GM19240 (cell line): ENCODE measurements around the gene MLEC.
"Not testable (repeated sequence)": the region's sequence is repeated elsewhere in the genome, so short reads cannot be mapped to it uniquely, and the experiment has no call there.

ENCODE experiments used
- DNase-seq: peaks from one replicate; pipeline ENCODE4 v3.0.0; 2011; ENCODE audit warnings: low spot score; ENCODE audit not compliant: insufficient read length

Gene MLEC

DNA sequence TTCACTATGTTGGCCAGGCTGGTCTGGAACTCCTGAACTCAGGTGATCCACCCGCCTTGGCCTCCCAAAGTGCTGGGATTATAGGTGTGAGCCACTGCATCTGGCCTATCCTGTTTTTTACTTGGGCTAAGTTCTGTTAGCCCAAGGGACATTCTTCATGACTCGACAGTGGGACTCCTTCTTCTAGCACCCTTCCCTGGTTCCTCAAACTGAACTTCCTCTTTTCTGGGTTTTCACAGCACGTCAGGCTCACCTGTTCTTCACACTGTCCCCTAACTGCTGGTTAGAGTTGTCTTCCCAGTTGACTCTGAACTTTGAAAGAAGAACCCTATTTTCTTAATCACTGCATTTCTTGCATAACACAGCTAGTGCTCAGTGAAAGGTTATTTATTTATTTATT lies 24.1 kb upstream of the MLEC start:
- peak; percentile 70 for DNase-seq

DNA sequence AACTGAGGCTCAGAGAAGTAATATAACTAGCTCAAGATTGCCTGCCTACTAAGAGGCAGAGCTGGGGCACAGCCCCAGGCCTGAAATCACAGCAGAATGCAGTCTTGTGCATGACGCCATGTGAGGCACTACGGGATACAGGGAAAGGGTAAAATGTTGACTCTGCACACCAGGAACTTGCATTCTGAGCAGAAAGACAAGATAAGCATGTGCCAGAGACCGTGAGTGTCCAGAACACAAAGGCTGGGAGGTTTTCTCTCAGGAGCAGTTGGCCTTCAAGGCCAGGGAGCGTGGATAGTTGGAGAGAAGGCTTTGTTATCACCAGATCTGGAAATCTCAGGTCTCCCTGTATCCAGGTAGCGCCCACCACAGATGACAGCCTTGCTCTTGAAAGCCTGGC lies 23.2 kb upstream of the MLEC start:
- DNase-seq: no peak

GRCh38 chr12:120666571-120667390 lies 20.2 kb upstream of the MLEC start:
- no peak for DNase-seq

- DNase-seq: no peak
Observed at GRCh38 chr12:120668091-120668867, 18.7 kb upstream of the MLEC start.

DNA sequence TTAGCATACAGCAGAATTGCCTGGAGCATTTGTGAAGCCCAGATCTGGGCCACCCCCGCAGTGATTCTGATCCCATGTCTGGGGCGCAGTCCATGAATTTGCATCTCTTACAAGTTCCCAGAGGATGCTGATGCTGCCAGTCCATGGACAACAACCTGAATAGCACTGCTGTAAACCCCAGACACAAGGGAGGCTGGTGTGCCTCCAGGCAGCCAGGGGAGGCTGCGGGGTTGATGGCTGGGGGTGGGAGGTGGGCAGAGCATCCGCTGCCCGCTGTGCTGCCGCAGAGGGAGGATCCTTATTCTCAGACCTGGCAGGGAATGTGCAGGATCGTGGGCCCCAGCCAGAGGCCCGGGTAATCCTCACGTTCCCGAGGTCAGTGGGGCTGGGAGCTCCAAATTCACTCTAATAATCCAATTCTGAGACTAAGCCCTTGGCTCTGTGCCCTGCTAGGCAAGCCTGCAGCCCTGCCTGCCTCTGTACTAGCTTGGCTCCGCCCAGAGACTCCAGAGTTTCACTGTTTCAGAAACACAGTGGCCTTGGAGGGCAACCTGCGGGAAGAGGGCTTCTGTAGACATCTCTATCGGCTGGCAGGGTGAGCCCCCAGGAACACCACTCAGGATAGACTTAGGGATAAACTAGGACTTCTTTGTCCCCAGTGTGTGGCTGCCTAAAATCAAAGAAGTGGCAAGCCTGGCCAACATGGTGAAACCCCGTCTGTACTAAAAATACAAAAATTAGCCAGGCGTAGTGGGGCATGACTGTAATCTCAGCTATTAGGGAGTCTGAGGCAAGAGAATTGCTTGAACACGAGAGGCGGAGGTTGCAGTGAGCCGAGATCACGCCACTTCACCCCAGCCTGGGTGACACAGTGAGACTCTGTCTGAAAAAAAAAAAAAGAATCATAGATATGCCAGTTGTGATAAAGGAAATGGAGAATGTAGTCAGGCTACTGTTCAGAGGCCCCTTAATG lies 17.8 kb upstream of the MLEC start:
- DNase-seq: no peak

DNA sequence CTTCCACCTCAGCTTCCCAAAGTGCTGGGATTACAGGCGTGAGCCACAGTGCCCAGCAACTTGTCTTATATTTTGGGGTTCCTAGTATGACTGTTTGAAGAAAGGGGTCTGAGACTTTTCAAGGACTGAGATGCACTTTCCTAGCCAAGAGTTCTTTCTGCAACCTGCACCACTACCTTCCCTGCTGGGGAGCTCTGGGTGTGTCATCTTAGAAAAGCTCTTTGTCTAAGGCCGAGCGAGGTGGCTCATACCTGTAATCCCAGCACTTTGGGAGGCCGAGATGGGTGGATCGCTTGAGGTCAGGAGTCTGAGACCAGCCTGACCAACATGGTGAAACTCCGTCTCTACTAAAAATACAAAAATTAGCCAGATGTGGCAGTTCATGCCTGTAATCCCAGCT lies 16.7 kb upstream of the MLEC start:
- DNase-seq: not testable (repeated sequence)

DNA sequence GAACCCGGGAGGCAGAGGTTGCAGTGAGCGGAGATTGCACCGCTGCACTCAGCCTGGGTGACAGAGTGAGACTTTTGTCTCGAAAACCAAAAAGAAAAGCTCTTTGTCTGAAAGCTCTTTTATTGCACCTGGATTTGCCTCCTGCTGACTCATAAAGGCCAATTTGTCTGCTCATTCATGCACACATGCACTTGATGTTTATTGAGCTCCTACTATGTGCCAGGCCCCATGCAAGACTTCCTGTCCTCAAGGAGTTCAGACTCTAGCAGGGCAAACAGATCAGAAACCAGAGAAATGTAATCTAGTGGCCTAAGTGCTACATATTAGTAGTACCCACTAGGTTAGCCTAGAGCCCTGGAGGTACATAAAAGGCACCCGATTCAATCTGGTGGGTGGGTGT lies 16.3 kb upstream of the MLEC start:
- DNase-seq: no peak

- no peak for DNase-seq
Observed at GRCh38 chr12:120674097-120674636, 12.8 kb upstream of the MLEC start.

DNA sequence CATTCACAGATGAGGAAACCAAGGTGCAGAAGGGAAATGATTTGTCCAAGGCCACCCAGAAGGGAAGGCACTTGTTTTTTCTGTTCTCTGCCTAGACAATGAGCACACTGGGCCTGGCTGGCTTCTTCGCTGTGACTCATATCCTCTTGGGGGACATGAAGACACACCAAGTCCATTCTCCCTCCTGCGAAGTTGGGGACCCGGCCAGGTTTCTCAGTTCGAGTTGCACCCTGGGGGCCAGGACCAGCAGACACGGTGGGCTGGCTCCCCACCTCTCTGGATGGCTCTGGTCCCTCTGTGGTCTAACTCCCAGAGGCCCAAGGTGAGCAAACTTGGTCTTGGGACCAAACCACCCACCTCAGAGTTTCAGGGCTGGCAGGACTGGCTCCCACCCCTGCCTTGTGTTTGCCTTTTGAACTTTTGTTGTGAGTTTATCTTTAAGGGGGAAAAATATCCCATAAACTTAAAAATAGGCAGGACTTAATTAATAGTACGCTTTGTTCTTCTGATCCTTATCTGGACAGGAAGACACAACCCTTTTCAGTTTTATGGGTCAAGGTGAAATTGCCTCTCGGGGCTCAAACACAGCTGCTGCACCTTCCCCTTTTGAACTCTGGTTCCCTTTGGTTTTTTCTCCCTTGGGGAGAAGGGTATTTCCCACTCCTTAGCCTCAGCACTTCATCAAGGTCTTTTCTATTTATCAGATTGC lies 9.0 kb upstream of the MLEC start:
- no peak for DNase-seq

DNA sequence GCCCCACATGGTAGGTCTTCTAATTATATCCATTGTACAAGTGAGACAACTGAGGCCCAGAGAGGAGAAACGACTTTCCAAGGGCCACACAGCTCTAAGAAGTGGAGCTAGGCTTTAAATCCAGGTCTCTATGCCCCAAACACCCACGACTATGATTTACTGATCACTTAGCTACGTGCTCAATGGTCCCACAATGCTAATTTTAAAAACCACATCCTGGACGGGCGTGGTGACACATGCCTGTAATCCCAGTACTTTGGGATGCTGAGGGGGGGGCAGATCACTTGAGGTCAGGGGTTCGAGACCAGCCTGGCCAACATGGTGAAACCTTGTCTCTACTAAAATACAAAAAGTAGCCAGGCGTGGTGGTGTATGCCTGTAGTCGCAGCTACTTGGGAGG lies 8.4 kb upstream of the MLEC start:
- DNase-seq: no peak

DNA sequence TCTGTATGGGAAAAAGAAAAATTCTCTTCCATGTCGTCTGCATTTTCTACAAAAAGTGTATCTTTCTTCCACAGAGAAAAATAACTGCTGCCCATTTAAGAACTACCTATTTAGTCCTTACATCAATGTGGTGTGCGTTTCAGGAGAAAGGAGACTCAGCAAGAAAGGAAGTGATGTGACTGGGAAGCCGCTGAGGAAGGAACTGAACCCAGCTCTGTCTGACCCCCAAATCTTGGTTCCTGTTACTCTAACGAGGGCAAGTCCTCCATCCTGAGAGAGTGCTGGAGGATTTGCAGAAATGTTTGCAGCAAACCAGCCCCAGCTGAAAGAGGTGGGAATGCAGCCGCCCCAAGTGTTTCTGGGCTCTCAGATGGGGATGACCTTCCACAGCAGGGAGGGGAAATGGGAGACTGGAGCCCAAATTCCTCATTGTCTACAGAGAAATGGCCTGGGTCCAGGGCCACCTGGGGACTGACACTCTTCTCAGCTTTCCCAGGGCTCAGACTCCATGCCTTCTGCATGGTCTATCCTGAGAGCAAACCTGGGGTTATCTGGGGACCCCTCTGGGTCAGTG lies 6.7 kb upstream of the MLEC start:
- DNase-seq: no peak

DNA sequence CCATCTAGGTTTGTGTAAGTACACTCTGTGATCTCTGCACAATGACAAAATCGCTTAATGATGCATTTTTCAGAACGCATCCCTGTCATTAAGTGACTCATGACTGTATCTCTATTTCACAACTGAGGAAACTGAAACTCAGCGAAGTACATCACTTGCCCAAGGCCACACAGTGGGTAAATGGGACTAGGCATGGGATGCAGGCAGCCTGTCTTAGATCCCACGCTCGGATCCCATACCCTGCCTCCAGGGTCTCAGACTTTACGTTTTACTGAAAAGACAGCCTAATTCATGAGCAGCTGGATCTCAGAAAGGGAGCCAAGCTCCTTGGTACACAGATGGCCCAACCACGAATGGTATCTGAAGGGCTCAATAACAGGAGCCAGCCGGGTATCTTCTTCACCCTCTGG lies 2.4 kb upstream of the MLEC start:
- DNase-seq: no peak

GRCh38 chr12:120685522-120685921 lies 1.4 kb upstream of the MLEC start:
- no peak for DNase-seq

- DNase-seq: peak; percentile 64
Observed at GRCh38 chr12:120686151-120686689, 729 bp upstream of the MLEC start.

DNA sequence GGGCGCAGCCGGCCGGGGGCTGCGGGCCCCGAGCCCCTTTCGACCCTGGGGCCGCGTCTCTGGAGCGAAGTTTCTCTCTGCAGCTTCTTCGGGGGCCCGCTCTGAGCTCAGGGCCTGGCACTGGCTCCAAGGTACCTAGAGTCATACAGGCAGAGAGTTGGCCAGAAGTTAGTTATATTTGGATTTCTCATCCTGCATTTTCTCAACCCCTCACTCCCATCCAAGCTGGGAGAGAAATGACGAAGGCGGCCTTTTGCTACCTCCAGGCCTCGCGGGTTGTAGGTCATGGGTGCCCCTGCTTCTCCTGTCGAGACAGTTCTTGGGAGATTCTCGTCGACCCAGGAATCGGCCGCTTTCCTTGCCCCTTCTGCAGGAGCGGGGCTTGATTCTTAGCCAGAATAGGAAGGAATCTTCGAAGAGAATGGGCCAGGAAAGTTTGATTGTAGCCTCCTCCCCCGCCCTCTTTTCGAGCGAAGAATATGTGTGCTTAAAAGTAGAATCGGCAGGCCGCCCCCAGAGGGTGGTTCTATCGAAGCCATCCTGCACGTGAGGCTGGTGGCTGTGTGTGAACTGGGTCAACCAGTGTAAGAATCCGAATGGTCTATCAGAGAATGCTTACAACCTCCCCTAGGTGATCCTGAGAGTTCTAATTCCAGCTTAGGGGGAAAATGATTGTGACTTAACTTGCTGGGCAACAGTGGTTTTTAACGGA lies 785 bp downstream of the MLEC start:
- no peak for DNase-seq

DNA sequence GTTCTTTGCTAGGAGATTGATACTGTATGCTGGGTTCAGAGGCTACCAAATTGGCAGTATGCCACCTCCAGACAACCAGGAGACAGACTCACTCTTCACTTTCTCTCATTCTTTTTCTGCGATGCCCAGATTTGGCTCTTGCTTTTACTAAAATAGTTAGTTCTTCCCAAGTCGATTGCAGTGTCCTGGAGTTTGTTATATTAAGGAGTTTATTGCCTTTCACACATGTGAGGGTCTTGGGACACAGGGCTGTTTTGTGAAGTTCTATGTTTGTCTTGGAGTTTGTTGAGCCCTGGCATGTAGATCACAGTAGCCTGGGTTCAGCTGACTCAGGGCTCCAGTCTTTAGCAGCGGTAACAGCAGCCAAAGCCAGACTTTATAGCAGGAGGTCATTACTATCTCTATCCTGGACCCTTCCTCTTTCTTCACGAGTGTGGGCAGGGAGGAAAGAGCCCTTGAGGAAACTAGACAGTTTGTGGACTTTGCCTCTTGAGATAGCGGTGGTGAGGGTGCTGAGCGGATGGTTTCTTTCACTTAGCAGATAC lies 1.6 kb downstream of the MLEC start:
- no peak for DNase-seq

GRCh38 chr12:120689397-120690082 lies 2.6 kb downstream of the MLEC start:
- no peak for DNase-seq

DNA sequence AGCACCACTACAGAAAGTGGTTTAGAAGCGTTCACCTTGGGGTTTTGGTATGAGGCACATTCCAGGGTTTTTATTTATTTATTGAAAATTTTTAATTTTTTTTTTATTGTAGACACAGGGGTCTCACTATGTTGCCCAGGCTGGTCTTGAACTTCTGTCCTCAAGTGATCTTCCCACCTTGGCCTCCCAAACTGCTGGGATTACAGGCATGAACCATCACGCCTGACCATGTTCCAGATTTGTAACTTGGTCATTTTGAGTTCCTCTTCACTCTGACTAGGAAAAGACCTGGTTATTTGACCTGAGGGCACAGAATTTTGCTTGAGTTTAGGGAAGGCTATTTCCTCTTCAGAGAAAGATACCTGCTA lies 3.1 kb downstream of the MLEC start:
- DNase-seq: no peak

DNA sequence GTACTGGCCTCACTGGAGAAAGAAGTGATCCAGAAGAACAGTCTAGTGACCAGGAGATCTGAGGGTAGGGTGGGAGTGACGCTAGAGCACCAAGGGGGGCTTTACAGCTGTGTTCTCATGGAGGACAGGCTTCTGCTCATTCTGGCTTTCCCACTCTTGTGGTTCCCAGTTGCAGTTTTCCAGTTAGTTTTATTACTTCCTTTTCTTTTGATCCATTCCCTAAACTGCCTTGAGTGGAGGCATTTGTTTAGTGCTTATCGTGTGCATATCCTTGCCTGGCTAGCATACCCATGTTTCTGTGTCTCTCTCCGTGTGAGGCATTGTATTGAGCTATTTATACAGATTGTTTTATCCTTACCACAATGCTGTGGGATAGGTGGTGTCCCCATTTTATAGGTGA lies 4.0 kb downstream of the MLEC start:
- DNase-seq: no peak
